ENCODE data around the gene DUSP16. TPM values are rescaled to one million over a fixed set of nuclear protein-coding genes. Genes with fewer than 3 reads are reported as not detected.

The DUSP16 gene
- total and polyA plus RNA-seq, 2 of the 8 experiments (the other 6 are each of a cell fraction or from before 2014, with no cell fraction given): 31.6 to 55.9 TPM

DNA sequence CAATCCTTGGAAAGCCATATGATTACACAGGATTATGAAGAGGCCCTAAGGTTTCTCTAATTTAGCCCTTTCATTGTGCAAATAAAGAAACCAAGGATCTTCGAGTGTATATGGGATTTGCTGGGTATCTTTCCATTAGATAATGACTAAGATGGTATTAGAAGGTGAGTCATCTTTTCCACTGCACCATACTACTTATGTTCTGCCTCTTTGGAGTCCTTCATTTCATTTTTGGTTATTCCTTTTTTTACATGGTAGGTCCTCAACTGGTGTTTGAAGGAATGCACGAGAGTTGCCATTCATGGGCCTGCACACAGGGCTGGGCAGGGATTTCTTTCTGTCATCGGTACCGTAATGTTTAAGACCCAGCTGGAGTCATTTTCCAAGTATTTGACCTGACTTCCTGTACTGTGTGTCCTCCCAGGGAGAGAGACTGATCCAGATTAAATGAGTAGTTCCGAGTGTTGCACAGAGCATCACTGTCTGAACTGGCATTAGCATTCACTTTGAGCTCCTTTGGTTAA lies 120.1 kb downstream of the DUSP16 start:
- H3K18ac ChIP-seq (ENCODE audit: extremely low read depth, low read length): no peak overlapping the region
- H3K23ac ChIP-seq (ENCODE audit: insufficient read length): no peak overlapping the region
- no peak overlapping the region for H2AK5ac ChIP-seq (ENCODE audit: low read depth, low read length)
- no peaks in the 10 kb centered on the region; a peak in 1 of 7 replicates for H3K27me3 ChIP-seq (replicated peaks in 1 of 4; ENCODE audit: control insufficient read depth in 3 of 4, extremely low read depth in 1 of 4, insufficient read depth in 3 of 4, low read length in 3 of 4)
- H3K4me1 ChIP-seq (replicated peaks in 1 of 4; ENCODE audit: control insufficient read depth in 3 of 4, insufficient read depth in 4 of 4, low read length in 3 of 4): peaks cover 0 to 3% (median 0%) of the 10 kb centered on the region in 4 experiments; a peak in 1 of 7 replicates
- no peak overlapping the region for H2BK12ac ChIP-seq (ENCODE audit: low read depth, low read length)
- H3K4me3 ChIP-seq (ENCODE audit: extremely low read depth in 1 of 4, insufficient read depth in 2 of 4, low read depth in 3 of 4, low read length in 4 of 4): no peak overlapping the region
- ChIA-PET POLR2A (ENCODE audit: partially characterized antibody) (interaction anchor here (1.3 kb wide), 1 partner anchor 10 kb away, joined by 4 read pairs; no protein-coding TSS in a partner anchor), CTCF (ENCODE audit: partially characterized antibody) (interaction anchor here (0.8 kb wide), 1 partner anchor 294 kb away, joined by 3 read pairs; no protein-coding TSS in a partner anchor)
- no peaks in the 10 kb centered on the region for H3K9me3 ChIP-seq (ENCODE audit: insufficient read depth in 2 of 2, low read depth in 1 of 2, low read length in 1 of 2)
- no peaks in the 10 kb centered on the region for H3K23me2 ChIP-seq (ENCODE audit: low read depth, low read length)
- no peak overlapping the region for H4K91ac ChIP-seq (replicated peaks; ENCODE audit: insufficient read length, low read length)
- TF ChIP-seq RFX5 (IDR thresholded peaks at IDR 0.05; ENCODE audit: borderline replicate concordance, low read depth, low read length) (no peak), EGR1 (IDR thresholded peaks at IDR 0.05; ENCODE audit: borderline replicate concordance, low read depth, low read length) (no peak)
- peak overlapping the region; percentile 12; the same call in 1 of the 2 replicates for H2BK15ac ChIP-seq (ENCODE audit: low read length)
- no peak overlapping the region for H3K4me2 ChIP-seq (ENCODE audit: insufficient read depth in 1 of 2, low read depth in 2 of 2, low read length in 2 of 2)
- H2BK5ac ChIP-seq (ENCODE audit: low read depth, low read length): no peak overlapping the region
- H2BK120ac ChIP-seq (replicated peaks; ENCODE audit: low read depth, low read length): no peak overlapping the region
- H3K56ac ChIP-seq (replicated peaks; ENCODE audit: insufficient read length, low read depth, low read length): no peak overlapping the region
- no peak overlapping the region for H2AFZ ChIP-seq (ENCODE audit: low read length)
- DNase-seq (ENCODE audit: low read depth in 1 of 2, low spot score in 2 of 2) (no peak), FAIRE-seq (no peak)
- no peak overlapping the region for H3K4ac ChIP-seq (replicated peaks; ENCODE audit: insufficient read length, low read depth, low read length)
- no peaks in the 10 kb centered on the region for H4K20me1 ChIP-seq (replicated peaks in 1 of 2; ENCODE audit: control insufficient read depth in 1 of 2, insufficient read depth in 2 of 2, low read length in 2 of 2)
- no peak overlapping the region for H4K8ac ChIP-seq (ENCODE audit: extremely low read depth, insufficient read depth, low read length)
- WGBS, 2 experiments (ENCODE audit: extremely low coverage in 1 of 2, insufficient coverage in 1 of 2, insufficient read length in 1 of 2, insufficient replicate concordance in 2 of 2, low coverage in 1 of 2, low lambda C conversion rate in 2 of 2, missing lambda C conversion rate in 1 of 2): 87% methylated on average over 5 of the region's 5 CpGs; no CpG with 5 or more reads in 1 of the 2 experiments
- no peak overlapping the region for H2BK20ac ChIP-seq (ENCODE audit: low read length)
- H3K14ac ChIP-seq (ENCODE audit: insufficient read length): no peak overlapping the region
- H3K9ac ChIP-seq (replicated peaks in 1 of 4; ENCODE audit: extremely low read depth in 1 of 4, low read depth in 3 of 4, low read length in 3 of 4): no peak overlapping the region
- no peaks in the 10 kb centered on the region for H3K36me3 ChIP-seq (ENCODE audit: control insufficient read depth in 2 of 4, insufficient read depth in 4 of 4, low read length in 3 of 4)
- H3K79me2 ChIP-seq (ENCODE audit: control insufficient read depth in 1 of 2, insufficient read depth in 2 of 2, low read length in 2 of 2): no peaks in the 10 kb centered on the region
- no peak overlapping the region for H4K5ac ChIP-seq (ENCODE audit: insufficient read length, low read depth, low read length)
- H3K79me1 ChIP-seq (ENCODE audit: low read depth, low read length): no peaks in the 10 kb centered on the region
- no peak overlapping the region for H3K27ac ChIP-seq (ENCODE audit: low read depth, low read length)
